Ishikawa (cell line): ENCODE measurements around the gene CCDC88C.

Experiments
- CEBPB ChIP-seq: IDR thresholded peaks from 2 replicates; pipeline ENCODE4 v1.6.1; 2012
- CREB1 ChIP-seq: IDR thresholded peaks from 2 replicates; pipeline ENCODE4 v1.6.1; 2012; ENCODE audit warnings: low read depth
- EGR1 ChIP-seq: IDR thresholded peaks from 2 replicates; pipeline ENCODE4 v1.6.1; 2012
- EP300 ChIP-seq: IDR thresholded peaks from 2 replicates; pipeline ENCODE4 v1.6.1; 2012; ENCODE audit warnings: borderline replicate concordance
- FOXM1 ChIP-seq: IDR thresholded peaks from 2 replicates; pipeline ENCODE4 v1.6.1; 2012; ENCODE audit warnings: low read depth, borderline replicate concordance
- MAX ChIP-seq: IDR thresholded peaks from 2 replicates; pipeline ENCODE4 v1.6.1; 2012
- NFIC ChIP-seq: IDR thresholded peaks from 2 replicates; pipeline ENCODE4 v1.6.1; 2012
- RAD21 ChIP-seq: IDR thresholded peaks from 2 replicates; pipeline ENCODE4 v1.6.1; 2012; ENCODE audit warnings: low read depth
- REST ChIP-seq: IDR thresholded peaks from 2 replicates; pipeline ENCODE4 v1.6.1; 2012; ENCODE audit warnings: low read depth, mild to moderate bottlenecking
- TAF1 ChIP-seq: IDR thresholded peaks from 2 replicates; pipeline ENCODE4 v1.6.1; 2012; ENCODE audit warnings: low read depth, mild to moderate bottlenecking
- TCF12 ChIP-seq: IDR thresholded peaks from 2 replicates; pipeline ENCODE4 v1.6.1; 2012; ENCODE audit warnings: low read depth
- TEAD4 ChIP-seq: IDR thresholded peaks from 2 replicates; pipeline ENCODE4 v1.6.1; 2012
- USF1 ChIP-seq: IDR thresholded peaks from 2 replicates; pipeline ENCODE4 v1.6.1; 2012
- YY1 ChIP-seq: IDR thresholded peaks from 2 replicates; pipeline ENCODE4 v1.6.1; 2012; ENCODE audit warnings: low read depth
- ZBTB7A ChIP-seq: IDR thresholded peaks from 2 replicates; pipeline ENCODE4 v1.6.1; 2012; ENCODE audit warnings: low read depth

The CCDC88C gene

GRCh38 chr14:91360490-91361232 lies 57.0 kb downstream of the CCDC88C start:
- TF ChIP-seq USF1, result no peak
- TF ChIP-seq ZBTB7A, result no peak
- TF ChIP-seq CREB1, result no peak
- TF ChIP-seq NFIC, result no peak
- no peak for TF ChIP-seq TAF1
- TF ChIP-seq TCF12, result no peak
- no peak for TF ChIP-seq RAD21
- TF ChIP-seq EP300, result no peak
- no peak for TF ChIP-seq FOXM1
- no peak for TF ChIP-seq YY1
- TF ChIP-seq TEAD4, result no peak
- no peak for TF ChIP-seq REST
- no peak for TF ChIP-seq EGR1
- TF ChIP-seq CEBPB, result no peak
- TF ChIP-seq MAX, result no peak

GRCh38 chr14:91358654-91359220 lies 58.9 kb downstream of the CCDC88C start:
- TF ChIP-seq MAX, result no peak
- no peak for TF ChIP-seq USF1
- TF ChIP-seq RAD21, result no peak
- TF ChIP-seq FOXM1, result no peak
- TF ChIP-seq NFIC, result no peak
- no peak for TF ChIP-seq TEAD4
- TF ChIP-seq EP300, result no peak
- no peak for TF ChIP-seq ZBTB7A
- TF ChIP-seq CEBPB, result no peak
- TF ChIP-seq REST, result no peak
- TF ChIP-seq TAF1, result no peak
- no peak for TF ChIP-seq YY1
- no peak for TF ChIP-seq CREB1
- TF ChIP-seq TCF12, result no peak
- no peak for TF ChIP-seq EGR1

- TF ChIP-seq CREB1 (no peak), TCF12 (no peak)
Observed at GRCh38 chr14:91358025-91358319, 59.6 kb downstream of the CCDC88C start.

GRCh38 chr14:91357272-91358024 lies 60.2 kb downstream of the CCDC88C start:
- TF ChIP-seq REST (no peak), NFIC (no peak), MAX (no peak), TEAD4 (no peak), TAF1 (no peak), CEBPB (no peak), ZBTB7A (no peak), TCF12 (no peak), EGR1 (no peak), USF1 (no peak), YY1 (no peak), FOXM1 (no peak)
